ENCODE data around the gene FSTL3. TPM values are rescaled to one million over a fixed set of nuclear protein-coding genes. Genes with fewer than 3 reads are reported as not detected.

The FSTL3 gene
- total and polyA plus RNA-seq, 2 of the 13 experiments (the other 11 are each of a cell fraction or from before 2014, with no cell fraction given) = 13.5 to 15.6 TPM

DNA sequence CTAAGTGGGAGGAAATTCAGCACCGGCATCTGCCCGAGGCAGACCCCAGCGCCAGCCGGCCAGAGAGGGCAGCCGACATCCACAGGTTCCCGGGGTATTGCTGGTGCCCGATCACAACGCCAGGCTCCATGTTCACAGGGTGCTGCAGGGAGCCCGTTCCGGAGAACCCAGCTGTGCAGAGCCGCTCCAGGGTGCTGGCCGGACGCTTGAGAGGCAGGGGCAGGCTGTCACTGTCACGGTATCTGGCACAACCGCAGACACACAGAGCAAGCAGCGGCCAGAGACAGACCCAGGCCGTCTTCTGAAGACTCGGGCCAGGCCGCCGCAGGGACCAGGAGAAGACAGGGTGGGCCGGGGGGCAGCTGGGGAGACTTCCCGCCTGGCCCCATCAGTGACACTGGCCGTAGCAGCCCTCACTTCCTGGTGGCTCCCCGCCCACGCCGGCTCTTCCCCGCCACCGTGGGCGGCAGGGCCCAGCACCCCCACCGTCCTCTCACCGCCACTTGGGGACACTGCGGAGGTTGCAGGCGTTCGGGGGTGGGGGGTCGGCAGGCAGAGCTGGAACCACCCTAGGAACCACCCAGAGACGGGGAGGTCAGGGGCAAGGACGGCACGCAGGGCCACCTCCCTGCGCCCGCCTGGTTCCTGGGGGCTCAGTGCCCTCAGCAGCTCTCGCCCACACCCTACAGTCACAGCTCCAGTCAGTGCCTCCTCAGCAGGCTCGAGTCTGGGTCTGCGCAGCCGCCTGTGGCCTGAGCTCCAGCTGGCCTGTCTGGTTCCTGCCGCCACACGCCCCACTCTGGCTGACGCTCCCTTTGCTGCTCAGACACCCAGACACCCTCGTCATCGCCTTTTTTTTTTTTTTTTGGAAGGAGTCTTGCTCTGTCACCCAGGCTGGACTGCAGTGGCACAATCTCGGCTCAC is 17.0 kb upstream of the FSTL3 start (continued):
- TF ChIP-seq ATF1 (CRISPR knock-in tag; IDR thresholded peaks at IDR 0.05) (no peak), ZFP36 (IDR thresholded peaks at IDR 0.05; ENCODE audit: borderline replicate concordance, low read depth, low read length, partially characterized antibody) (no peak), RXRB (CRISPR knock-in tag; IDR thresholded peaks at IDR 0.05; ENCODE audit: borderline replicate concordance) (no peak), POLR2AphosphoS5 (IDR thresholded peaks at IDR 0.05; ENCODE audit: low read depth, low read length) (no peak), ZNF367 (CRISPR knock-in tag; IDR thresholded peaks at IDR 0.05; ENCODE audit: borderline replicate concordance) (no peak), PPARG (CRISPR knock-in tag; conservative IDR thresholded peaks at IDR 0.05) (no peak), ZNF788 (CRISPR knock-in tag; IDR thresholded peaks at IDR 0.05; ENCODE audit: borderline replicate concordance) (no peak), POLR2A (IDR thresholded peaks at IDR 0.05; ENCODE audit: insufficient read depth in 1 of 2, low read depth in 2 of 2, low read length in 2 of 2) (peak in 1 of 2 experiments; percentile 14; a peak in 1 of 4 replicates), SRSF1 (optimal IDR thresholded peaks at IDR 0.05; ENCODE audit: low read depth, low read length) (no peak), SP5 (CRISPR knock-in tag; IDR thresholded peaks at IDR 0.05; ENCODE audit: borderline replicate concordance, low read depth) (no peak)
- TF ChIP-seq, protein P1, sequence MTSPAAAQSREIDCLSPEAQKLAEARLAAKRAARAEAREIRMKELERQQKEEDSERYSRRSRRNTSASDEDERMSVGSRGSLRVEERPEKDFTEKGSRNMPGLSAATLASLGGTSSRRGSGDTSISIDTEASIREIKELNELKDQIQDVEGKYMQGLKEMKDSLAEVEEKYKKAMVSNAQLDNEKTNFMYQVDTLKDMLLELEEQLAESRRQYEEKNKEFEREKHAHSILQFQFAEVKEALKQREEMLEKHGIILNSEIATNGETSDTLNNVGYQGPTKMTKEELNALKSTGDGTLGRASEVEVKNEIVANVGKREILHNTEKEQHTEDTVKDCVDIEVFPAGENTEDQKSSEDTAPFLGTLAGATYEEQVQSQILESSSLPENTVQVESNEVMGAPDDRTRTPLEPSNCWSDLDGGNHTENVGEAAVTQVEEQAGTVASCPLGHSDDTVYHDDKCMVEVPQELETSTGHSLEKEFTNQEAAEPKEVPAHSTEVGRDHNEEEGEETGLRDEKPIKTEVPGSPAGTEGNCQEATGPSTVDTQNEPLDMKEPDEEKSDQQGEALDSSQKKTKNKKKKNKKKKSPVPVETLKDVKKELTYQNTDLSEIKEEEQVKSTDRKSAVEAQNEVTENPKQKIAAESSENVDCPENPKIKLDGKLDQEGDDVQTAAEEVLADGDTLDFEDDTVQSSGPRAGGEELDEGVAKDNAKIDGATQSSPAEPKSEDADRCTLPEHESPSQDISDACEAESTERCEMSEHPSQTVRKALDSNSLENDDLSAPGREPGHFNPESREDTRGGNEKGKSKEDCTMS (CRISPR knock-in tag; conservative IDR thresholded peaks at IDR 0.05) = no peak
- TF ChIP-seq, protein P2, sequence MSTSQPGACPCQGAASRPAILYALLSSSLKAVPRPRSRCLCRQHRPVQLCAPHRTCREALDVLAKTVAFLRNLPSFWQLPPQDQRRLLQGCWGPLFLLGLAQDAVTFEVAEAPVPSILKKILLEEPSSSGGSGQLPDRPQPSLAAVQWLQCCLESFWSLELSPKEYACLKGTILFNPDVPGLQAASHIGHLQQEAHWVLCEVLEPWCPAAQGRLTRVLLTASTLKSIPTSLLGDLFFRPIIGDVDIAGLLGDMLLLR (CRISPR knock-in tag; IDR thresholded peaks at IDR 0.05) = no peak
- TF ChIP-seq, protein P3, sequence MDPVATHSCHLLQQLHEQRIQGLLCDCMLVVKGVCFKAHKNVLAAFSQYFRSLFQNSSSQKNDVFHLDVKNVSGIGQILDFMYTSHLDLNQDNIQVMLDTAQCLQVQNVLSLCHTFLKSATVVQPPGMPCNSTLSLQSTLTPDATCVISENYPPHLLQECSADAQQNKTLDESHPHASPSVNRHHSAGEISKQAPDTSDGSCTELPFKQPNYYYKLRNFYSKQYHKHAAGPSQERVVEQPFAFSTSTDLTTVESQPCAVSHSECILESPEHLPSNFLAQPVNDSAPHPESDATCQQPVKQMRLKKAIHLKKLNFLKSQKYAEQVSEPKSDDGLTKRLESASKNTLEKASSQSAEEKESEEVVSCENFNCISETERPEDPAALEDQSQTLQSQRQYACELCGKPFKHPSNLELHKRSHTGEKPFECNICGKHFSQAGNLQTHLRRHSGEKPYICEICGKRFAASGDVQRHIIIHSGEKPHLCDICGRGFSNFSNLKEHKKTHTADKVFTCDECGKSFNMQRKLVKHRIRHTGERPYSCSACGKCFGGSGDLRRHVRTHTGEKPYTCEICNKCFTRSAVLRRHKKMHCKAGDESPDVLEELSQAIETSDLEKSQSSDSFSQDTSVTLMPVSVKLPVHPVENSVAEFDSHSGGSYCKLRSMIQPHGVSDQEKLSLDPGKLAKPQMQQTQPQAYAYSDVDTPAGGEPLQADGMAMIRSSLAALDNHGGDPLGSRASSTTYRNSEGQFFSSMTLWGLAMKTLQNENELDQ (CRISPR knock-in tag; IDR thresholded peaks at IDR 0.05; ENCODE audit: borderline replicate concordance) = no peak
- TF ChIP-seq, protein P4, sequence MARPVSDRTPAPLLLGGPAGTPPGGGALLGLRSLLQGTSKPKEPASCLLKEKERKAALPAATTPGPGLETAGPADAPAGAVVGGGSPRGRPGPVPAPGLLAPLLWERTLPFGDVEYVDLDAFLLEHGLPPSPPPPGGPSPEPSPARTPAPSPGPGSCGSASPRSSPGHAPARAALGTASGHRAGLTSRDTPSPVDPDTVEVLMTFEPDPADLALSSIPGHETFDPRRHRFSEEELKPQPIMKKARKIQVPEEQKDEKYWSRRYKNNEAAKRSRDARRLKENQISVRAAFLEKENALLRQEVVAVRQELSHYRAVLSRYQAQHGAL (CRISPR knock-in tag; IDR thresholded peaks at IDR 0.05; ENCODE audit: not compliant biosample characterization) = no peak
- TF ChIP-seq, protein P5, sequence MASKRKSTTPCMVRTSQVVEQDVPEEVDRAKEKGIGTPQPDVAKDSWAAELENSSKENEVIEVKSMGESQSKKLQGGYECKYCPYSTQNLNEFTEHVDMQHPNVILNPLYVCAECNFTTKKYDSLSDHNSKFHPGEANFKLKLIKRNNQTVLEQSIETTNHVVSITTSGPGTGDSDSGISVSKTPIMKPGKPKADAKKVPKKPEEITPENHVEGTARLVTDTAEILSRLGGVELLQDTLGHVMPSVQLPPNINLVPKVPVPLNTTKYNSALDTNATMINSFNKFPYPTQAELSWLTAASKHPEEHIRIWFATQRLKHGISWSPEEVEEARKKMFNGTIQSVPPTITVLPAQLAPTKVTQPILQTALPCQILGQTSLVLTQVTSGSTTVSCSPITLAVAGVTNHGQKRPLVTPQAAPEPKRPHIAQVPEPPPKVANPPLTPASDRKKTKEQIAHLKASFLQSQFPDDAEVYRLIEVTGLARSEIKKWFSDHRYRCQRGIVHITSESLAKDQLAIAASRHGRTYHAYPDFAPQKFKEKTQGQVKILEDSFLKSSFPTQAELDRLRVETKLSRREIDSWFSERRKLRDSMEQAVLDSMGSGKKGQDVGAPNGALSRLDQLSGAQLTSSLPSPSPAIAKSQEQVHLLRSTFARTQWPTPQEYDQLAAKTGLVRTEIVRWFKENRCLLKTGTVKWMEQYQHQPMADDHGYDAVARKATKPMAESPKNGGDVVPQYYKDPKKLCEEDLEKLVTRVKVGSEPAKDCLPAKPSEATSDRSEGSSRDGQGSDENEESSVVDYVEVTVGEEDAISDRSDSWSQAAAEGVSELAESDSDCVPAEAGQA (IDR thresholded peaks at IDR 0.05; ENCODE audit: low read depth) = no peak
- TF ChIP-seq, protein P5 (CRISPR knock-in tag; IDR thresholded peaks at IDR 0.05; ENCODE audit: borderline replicate concordance) = no peak

All from HepG2 (cell line).